Endothelial cell of umbilical vein (primary cell): Measurements from ENCODE around the gene F2.

Experiments
- CTCF ChIP-seq, 2 donors: IDR thresholded peaks; 1 replicate in 1 of 2; 2 replicates in 1 of 2; pipeline ENCODE4 v1.5.1; 2011; ENCODE audit warnings: low read length in 2 of 2, mild to moderate bottlenecking in 2 of 2, moderate library complexity in 2 of 2, control low read depth in 1 of 2, inconsistent platforms in 1 of 2, low read depth in 1 of 2; ENCODE audit not compliant: insufficient read depth in 1 of 2; ENCODE audit errors: extremely low read depth in 1 of 2
- POLR2AphosphoS5 ChIP-seq: IDR thresholded peaks from 2 replicates; pipeline ENCODE4 v1.6.1; 2012; ENCODE audit warnings: low read depth, mild to moderate bottlenecking, control low read depth, low read length, moderate library complexity; ENCODE audit not compliant: insufficient read depth

DNA sequence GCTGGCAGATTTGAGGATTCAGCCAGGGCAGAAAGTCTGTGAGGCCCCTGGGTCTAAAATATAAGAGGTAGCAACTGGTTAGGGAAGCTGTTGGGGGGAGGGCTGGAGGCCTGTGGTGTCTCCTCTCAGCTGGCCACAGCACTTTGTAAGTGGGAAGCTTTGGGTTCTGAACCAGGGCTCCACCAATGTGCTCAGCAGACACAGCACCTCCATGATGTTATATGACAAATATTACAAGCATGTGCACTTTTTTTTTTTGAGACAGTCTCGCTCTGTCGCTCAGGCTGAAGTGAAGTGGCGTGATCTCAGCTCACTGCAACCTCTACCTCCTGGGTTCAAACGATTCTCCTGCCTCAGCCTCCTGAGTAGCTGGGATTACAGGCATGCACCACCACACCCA lies 26.6 kb upstream of the F2 start:
- no peak for TF ChIP-seq POLR2AphosphoS5
- TF ChIP-seq CTCF (IDR thresholded peaks at IDR 0.05; ENCODE audit: extremely low read depth in 1 of 2, insufficient read depth in 1 of 2, low read depth in 1 of 2, low read length in 2 of 2): no peak
